NCI-H748 (cell line): ENCODE measurements around the gene ZNF568.
A peak's percentile ranks its signal among the peaks of the same experiment; 100 is the strongest.

Experiments
- DNase-seq: peaks from one replicate; lab custom pipeline; 2025; ENCODE audit not compliant: unreplicated experiment; lab: John Stamatoyannopoulos, UW

ZNF568 gene

DNA sequence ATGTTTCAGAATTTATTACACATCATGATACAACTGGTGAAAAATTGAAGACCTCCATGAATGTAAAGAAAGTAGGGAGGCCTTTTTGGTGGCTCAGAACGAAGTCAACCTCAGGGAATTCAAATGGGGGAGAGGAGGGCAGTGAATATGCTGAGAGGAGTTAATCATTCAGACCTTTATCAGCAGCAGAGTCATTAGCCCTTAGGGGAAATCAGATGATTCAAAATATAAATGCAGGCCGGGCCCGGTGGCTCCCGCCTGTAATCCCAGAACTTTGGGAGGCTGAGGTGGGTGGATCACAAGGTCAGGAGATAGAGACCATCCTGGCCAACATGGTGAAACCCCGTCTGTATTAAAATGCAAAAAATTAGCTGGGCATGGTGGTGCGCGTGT lies 81.7 kb downstream of the ZNF568 start:
- DNase-seq = no peak

DNA sequence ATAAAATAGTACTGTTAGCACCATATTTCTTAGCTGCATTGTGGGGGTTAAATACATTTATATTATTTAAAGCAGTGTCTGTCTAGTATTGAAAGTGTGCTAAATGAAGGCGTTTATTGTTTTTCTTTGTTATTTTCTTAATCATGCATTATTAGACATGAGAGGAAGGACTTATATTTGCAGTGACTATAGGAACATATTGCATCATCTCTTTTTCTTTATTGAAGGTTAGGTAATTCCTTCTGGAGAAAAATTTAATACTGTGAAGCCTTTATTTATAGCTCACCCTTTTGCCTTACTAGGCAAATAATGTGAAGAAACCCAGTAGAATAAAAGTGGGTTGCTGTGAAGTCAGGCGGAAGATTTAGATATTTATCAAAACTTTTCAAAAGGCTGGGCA lies 83.2 kb downstream of the ZNF568 start:
- no peak for DNase-seq

DNA sequence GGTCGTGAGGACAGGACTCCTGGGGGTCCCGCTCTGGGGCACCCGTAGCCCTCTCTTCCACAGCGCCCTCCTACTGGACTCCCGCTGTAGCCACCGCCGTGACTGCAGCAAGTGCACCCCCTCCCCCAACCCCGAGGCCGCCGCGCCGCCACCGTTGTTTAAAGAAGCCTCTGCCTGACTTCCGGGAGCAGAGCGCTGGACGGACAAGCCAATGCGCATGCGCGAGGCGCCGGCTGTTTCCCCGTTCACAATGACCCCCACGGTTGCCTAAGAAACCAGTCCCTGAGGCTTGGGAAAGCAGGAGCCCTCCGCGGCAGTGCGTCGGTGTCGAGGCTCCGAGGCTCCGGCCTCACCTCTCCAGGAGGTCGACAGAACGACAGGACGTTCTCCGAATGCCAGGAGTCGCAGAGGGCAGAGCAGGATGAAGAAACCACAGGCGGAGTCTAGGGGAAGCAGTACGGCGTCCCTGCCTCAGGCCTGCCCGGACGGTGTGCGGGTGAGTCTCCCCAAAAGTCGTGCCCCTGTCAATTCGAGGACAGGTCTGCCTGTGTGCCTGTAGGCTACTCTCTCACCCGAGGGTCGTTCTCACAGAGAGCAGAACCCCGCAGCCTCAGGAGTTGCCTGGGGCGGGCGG lies 91.6 kb downstream of the ZNF568 start:
- DNase-seq = peak; percentile 95

DNA sequence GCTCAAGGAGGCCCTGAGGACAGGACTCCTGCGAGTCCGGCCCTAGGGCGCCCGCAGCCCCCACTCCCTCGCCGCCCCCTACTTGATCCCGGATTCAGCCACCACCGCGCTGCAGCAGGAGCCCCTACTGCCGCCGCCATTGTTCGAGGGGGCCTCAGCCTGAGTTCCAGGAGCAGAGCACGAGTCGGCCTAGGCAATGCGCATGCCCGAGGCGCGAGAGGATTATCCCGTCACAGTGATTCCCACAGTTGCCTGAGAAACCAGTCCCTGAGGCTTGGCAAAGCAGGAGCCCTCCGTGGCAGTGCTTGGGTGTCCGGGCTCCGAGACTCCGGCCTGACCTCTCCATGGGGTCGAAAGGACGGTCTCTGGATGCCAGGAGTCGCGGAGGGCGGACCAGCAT lies 93.7 kb downstream of the ZNF568 start:
- no peak for DNase-seq

DNA sequence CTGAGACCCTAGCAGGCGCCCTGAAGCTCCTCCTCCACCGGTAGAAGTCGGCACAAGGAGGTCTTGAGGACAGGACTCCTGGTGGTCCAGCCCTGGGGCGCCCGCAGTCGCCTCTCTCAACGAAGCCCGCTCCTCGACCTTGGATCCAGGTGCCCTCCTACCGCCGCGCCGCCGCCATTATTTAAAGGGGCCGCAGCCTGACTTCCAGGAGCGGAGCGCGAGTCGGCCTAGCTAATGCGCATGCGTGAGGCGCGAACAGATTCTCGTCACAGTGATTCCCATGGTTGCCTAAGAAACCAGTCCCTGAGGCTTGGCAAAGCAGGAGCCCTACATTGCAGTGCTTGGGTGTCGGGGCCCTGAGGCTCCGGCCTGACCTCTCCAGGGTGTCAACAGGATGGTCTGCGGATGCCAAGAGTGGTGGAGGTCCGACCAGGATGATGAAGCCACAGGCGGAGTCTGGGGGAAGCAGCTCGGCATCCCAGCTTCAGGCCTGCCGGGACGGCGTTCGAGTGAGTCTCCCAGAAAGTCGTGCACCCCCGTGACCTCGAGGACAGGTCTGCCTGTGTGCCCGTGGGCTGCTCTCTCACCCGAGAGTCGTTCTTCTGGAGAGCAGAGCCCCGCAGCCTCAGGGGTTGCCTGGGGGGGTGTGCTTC lies 96.1 kb downstream of the ZNF568 start:
- no peak for DNase-seq

DNA sequence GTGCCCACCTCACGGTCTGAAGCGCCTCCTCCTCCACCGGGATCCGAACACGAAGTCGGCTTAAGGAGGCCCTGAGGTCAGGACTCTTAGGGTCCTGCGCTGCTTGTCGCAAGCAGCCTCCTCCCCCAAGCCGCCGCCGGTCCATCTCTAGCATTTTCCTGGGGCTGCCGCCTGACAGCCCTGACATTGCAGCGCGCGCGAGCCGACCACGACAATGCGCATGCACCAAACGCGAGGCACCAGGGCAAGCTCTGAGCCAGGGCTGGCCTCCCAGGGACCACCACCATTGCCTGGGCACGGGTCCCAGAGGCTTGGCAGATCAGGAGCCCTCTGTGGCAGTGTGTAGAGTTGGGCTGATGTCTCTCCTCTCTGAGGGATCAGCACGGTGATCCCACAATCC lies 98.3 kb downstream of the ZNF568 start:
- no peak for DNase-seq

DNA sequence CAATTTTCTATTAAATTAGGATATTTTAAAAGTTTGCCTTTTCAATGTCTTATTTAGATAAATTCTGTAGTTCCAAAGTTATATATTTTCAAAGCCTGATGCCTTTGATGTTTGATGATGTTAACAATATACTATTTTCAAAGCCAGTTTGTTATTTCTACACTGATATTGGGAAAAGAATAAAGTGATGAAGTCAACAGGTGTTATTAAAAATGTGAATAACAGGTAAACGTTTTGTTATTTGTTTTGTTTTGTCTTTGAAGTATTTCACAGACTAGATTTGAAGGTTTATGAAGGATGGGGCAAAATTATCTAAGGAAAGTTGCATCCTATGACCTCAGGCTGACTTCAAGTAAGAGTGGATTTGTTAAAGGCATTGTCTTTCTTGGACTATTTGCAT lies 129.0 kb downstream of the ZNF568 start:
- no peak for DNase-seq
